Measurements from ENCODE around the gene FLNB. TPM values are rescaled to one million over a fixed set of nuclear protein-coding genes. Genes with fewer than 3 reads are reported as not detected.

FLNB gene
- total RNA-seq, 4 donors from 2014 or later, result 164 to 258 (median 242) TPM

- H3K4me3 ChIP-seq (replicated peaks in 1 of 3), result no peak overlapping the region
- TF ChIP-seq CTCF (IDR thresholded peaks at IDR 0.05) (no peak), POLR2A (IDR thresholded peaks at IDR 0.05) (no peak)
- WGBS, 2 donors, result 90 to 100% methylated on average over 1 to 9 of the region's 9 CpGs
- intact Hi-C loops (cut with DNase I), result no loop called here
- peaks cover 28 to 33% of the 10 kb centered on the region in 2 donors for H3K36me3 ChIP-seq
- peak overlapping the region in 1 of 3 donors; percentile 24 for H3K27ac ChIP-seq
- peaks cover 28 to 37% of the 10 kb centered on the region in 2 donors for H3K4me1 ChIP-seq
- no peak for DNase-seq
- no peaks in the 10 kb centered on the region for H3K27me3 ChIP-seq
- no peaks in the 10 kb centered on the region for H3K9me3 ChIP-seq
These were observed 161.1 kb downstream of the FLNB start for GRCh38 chr3:58169371-58169770.

DNA sequence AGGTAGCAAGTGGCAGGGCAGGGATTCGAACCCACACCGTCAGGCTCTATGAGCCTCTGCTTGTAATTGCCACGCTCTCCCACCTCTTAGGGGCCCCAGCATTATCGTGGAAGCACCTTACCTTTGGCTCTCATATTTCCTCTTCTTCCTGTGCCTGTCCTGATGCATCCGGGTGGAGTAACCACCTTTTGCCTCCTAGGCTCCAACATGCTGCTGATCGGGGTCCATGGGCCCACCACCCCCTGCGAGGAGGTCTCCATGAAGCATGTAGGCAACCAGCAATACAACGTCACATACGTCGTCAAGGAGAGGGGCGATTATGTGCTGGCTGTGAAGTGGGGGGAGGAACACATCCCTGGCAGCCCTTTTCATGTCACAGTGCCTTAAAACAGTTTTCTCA is 162.2 kb downstream of the FLNB start:
- Histone ChIP-seq H3K9me3 (no peaks in the 10 kb centered on the region), H3K4me3 (replicated peaks in 1 of 3) (no peak overlapping the region), H3K36me3 (peaks cover 28 to 33% of the 10 kb centered on the region in 2 donors), H3K27me3 (no peaks in the 10 kb centered on the region), H3K27ac (no peak overlapping the region), H3K4me1 (peaks cover 28 to 37% of the 10 kb centered on the region in 2 donors)
- intact Hi-C loops (cut with DNase I), result loop anchor here (5.0 kb wide), 1 partner anchor 163 kb away; the partner anchor contains the start of gene FLNB
- TF ChIP-seq POLR2A (IDR thresholded peaks at IDR 0.05), result no peak
- no peak for DNase-seq
- WGBS, 2 donors, result 91 to 92% methylated on average over 11 of the region's 11 CpGs

GRCh38 chr3:58171126-58171525 is 162.9 kb downstream of the FLNB start:
- peaks cover 30 to 37% of the 10 kb centered on the region in 2 donors for H3K4me1 ChIP-seq
- no peaks in the 10 kb centered on the region for H3K9me3 ChIP-seq
- WGBS, 2 donors, result 94 to 96% methylated on average over 9 of the region's 9 CpGs
- no peak overlapping the region for H3K4me3 ChIP-seq (replicated peaks in 1 of 3)
- DNase-seq, result no peak
- H3K36me3 ChIP-seq, result peaks cover 28 to 33% of the 10 kb centered on the region in 2 donors
- H3K27ac ChIP-seq, result no peak overlapping the region
- intact Hi-C loops (cut with DNase I), result loop anchor here (5.0 kb wide), 1 partner anchor 164 kb away; the partner anchor contains the start of gene FLNB
- no peak for TF ChIP-seq CTCF (IDR thresholded peaks at IDR 0.05)
- no peaks in the 10 kb centered on the region for H3K27me3 ChIP-seq

DNA sequence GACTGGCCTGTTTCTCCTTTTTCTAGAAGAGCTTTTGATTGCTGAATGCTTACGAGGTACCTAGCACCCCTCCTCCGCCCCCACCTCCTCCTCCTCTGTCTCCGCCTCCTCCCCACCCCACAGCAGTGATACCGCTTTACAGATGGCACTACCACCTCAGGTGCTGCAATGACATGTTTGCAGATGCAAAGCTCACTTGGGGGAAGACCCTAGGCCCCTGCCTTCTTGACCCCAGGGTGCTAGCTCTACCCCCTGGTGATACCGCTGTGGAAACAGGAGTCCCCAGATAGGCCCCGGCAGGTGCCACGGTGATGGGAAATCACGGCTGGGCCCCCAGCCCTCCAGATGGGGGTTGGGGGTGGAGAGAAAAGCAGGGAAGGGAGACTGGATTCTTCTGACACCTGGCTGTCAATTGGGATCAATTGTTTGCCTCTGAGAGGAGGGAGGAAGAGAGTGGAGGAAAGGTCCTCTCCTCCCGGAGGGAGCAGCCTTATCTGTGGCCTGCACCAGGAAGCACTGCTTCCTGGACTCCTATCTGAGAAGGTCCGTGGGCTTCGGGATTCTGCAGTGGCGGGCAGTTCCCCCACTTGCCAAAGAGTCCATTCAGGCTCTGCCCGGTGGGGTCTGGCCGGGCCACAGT is 164.9 kb downstream of the FLNB start:
- no peak overlapping the region for H3K4me3 ChIP-seq (replicated peaks in 1 of 3)
- TF ChIP-seq CTCF (IDR thresholded peaks at IDR 0.05), result no peak
- no peak for TF ChIP-seq POLR2A (IDR thresholded peaks at IDR 0.05)
- H3K27ac ChIP-seq, result peak overlapping the region in 2 of 3 donors; percentile 71 to 80
- intact Hi-C loops (cut with DNase I), result loop anchor here (5.0 kb wide), 1 partner anchor 166 kb away; the partner anchor contains the start of gene FLNB
- WGBS, 2 donors, result 85 to 86% methylated on average over 12 to 13 of the region's 14 CpGs
- peaks cover 26 to 27% of the 10 kb centered on the region in 2 donors for H3K36me3 ChIP-seq
- H3K4me1 ChIP-seq, result peaks cover 31 to 45% of the 10 kb centered on the region in 2 donors
- no peaks in the 10 kb centered on the region for H3K9me3 ChIP-seq
- H3K27me3 ChIP-seq, result no peaks in the 10 kb centered on the region
- DNase-seq, result no peak

- intact Hi-C loops (cut with DNase I), result loop anchor here (5.0 kb wide), 1 partner anchor 167 kb away; the partner anchor contains the start of gene FLNB
- Histone ChIP-seq H3K4me1 (peaks cover 32 to 47% of the 10 kb centered on the region in 2 donors), H3K27ac (peak overlapping the region; percentile 71 to 85 (median 80)), H3K4me3 (replicated peaks in 1 of 3) (no peak overlapping the region), H3K27me3 (no peaks in the 10 kb centered on the region), H3K36me3 (peaks cover 19 to 22% of the 10 kb centered on the region in 2 donors), H3K9me3 (no peaks in the 10 kb centered on the region)
- TF ChIP-seq POLR2A (IDR thresholded peaks at IDR 0.05) (peak in 1 of 2 donors; percentile 26), CTCF (IDR thresholded peaks at IDR 0.05) (peak in 4 of 6 experiments; percentile 32 to 54 (median 40))
- DNase-seq, result peak; percentile 88 to 94
- 50 to 55% methylated on average over 7 to 11 of the region's 12 CpGs for WGBS, 2 donors
These were observed 165.6 kb downstream of the FLNB start for GRCh38 chr3:58173669-58174398.

Measured in thyroid gland (tissue), 4 donors.